Measurements from ENCODE around the gene CCDC34. TPM values are rescaled to one million over a fixed set of nuclear protein-coding genes. Genes with fewer than 3 reads are reported as not detected.

CCDC34 gene
- total RNA-seq, 3 donors from 2014 or later = 5.5 to 6.9 (median 6.3) TPM

DNA sequence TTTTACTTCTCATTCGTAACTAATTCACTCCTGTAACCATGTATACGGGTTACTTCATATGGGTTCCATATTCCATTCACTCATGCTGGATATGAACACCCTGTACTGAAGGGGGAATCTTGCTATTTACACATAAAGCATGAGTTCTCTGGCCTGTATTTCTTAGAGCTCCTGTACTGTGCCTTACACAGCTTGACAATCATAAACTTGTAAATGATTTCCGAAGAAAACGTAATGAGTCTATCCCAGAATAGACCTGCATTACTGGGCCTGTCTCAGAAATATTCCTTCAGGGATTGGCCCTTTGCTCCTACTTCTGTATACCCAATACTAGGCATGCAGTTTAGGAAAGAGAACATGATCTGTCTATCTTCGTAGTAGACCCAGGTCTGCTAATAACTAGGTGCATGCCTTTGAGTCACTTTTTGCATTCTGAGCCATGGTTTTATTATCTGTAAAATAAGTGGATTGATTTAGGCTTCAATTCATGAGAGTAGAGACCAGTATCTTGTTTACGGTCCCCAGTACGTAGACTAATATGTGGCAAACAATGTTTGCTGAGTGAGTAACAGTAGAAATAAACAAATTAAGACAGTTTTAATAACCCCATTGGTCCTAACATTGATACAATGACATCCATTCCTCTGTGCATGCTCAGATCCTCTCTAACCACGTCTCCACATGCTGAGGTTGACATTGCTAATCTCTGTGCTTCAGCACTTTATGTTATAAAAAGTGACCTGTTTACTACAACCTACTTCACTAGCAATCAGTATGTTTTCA, 1.2 kb downstream of the CCDC34 start:
- ATAC-seq (no peak), DNase-seq (no peak)
- H3K9me3 Mint-ChIP-seq = no peaks in the 10 kb centered on the region
- H3K4me3 Mint-ChIP-seq = peak overlapping the region; percentile 91
- peaks cover 24% of the 10 kb centered on the region for H3K4me1 Mint-ChIP-seq (ENCODE audit: low read depth)
- no peaks in the 10 kb centered on the region for H3K27me3 Mint-ChIP-seq (ENCODE audit: low read depth)
- no peaks in the 10 kb centered on the region for H3K36me3 Mint-ChIP-seq (ENCODE audit: insufficient read depth)

DNA sequence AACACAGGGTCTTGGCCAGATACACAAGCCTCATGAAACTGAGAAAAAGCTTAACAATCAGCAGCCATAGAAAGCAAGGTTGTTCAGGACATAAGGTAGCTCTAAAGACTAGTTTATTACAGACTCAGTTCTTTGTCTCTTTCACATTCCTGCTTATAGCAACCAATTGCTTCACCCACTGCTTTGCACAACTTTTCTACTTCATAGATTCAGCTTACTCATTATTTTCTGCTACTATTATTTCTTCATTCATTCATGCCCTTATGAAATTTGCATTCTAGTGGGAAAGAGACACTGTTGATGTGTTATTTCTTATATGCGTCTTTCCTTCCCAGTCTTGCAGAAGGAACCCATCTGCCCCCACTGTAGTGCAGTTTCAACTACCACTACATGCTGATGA, 4.7 kb downstream of the CCDC34 start:
- H3K36me3 Mint-ChIP-seq (ENCODE audit: insufficient read depth) = no peaks in the 10 kb centered on the region
- ATAC-seq (no peak), DNase-seq (no peak)
- H3K4me1 Mint-ChIP-seq (ENCODE audit: low read depth) = peaks cover 17% of the 10 kb centered on the region
- H3K9me3 Mint-ChIP-seq = no peaks in the 10 kb centered on the region
- H3K4me3 Mint-ChIP-seq = no peak overlapping the region
- H3K27me3 Mint-ChIP-seq (ENCODE audit: low read depth) = no peaks in the 10 kb centered on the region

DNA sequence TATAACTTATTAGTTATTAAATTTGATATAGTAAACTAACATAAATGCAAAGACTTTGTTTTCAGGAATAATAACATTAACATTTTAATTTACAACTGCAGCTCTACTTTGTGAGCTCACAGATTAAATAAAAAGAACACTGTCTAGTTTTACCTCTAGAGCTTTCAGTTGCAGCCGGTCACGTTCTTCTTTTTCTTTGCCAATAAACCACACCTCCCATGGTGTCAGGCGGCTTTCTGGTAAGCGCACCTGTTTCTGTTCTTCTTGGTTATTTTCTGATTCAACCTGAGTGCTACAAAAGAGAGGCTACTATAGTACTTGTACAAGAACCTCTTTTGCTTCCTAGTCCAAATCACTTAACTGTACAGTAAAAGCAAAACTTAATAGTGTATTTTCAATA, 5.8 kb downstream of the CCDC34 start:
- Mint-ChIP-seq H3K27me3 (ENCODE audit: low read depth) (no peaks in the 10 kb centered on the region), H3K4me1 (ENCODE audit: low read depth) (peaks cover 8% of the 10 kb centered on the region)

DNA sequence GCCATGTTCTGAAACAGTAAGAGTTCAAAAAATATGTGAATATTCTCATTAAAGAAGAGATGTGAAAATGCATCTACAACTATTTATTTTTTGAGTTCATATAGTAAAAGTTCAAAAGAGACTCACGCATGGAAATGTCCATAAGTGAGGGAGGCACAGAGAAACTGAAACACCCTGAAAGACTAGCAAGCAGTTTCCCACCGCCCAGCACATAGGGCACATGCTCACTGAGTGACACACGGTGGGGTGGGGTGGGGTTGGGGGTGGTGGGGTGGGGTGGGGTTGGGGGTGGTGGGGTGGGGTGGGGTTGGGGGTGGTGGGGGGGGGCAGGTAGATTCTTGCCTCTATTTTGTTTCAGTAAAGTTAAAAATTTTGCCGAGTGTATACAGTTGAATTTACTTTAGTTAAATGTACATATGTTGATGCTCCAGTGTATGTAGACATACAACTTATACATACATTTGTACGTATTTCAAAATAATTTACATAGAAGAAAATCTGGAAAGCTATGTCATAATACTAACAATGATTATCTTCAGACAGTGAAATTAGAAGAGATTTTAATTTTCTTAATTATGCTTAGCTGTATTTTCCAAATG, 6.3 kb downstream of the CCDC34 start:
- DNase-seq = no peak
- Mint-ChIP-seq H3K4me1 (ENCODE audit: low read depth) (peaks cover 3% of the 10 kb centered on the region), H3K27me3 (ENCODE audit: low read depth) (no peaks in the 10 kb centered on the region), H3K36me3 (ENCODE audit: insufficient read depth) (no peaks in the 10 kb centered on the region), H3K4me3 (no peak overlapping the region), H3K9me3 (no peaks in the 10 kb centered on the region)
- ATAC-seq = no peak

More for the DNA sequence above, 5.8 kb downstream of the CCDC34 start:
- Mint-ChIP-seq H3K9me3 (no peaks in the 10 kb centered on the region), H3K36me3 (ENCODE audit: insufficient read depth) (no peaks in the 10 kb centered on the region), H3K4me3 (no peak overlapping the region)
- DNase-seq (no peak), ATAC-seq (no peak)

DNA sequence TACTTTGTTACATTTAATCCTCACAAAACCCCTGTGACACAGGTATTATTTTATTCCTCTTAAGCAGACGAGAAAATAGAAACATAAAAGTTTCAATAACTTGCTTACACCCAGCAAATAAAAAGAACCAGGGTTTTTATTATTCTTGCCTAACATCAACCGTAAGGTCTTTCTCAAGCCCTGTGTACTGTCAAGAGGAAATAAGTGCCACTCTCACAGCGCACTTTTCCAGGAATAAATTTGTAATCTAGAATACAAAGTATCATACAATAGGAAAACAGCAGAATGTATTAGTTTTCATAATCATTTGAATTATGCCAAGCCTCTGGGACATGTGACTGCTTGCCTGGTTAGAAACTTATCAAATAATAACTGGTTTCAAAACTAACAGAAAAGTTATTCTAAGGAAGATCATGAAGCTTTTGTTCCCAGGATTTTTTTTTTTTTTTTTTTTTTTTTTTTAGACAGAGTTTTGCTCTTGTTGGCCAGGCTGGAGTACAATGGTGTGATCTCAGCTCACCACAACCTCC, 7.4 kb downstream of the CCDC34 start:
- DNase-seq (no peak), ATAC-seq (no peak)
- Mint-ChIP-seq H3K27me3 (ENCODE audit: low read depth) (no peaks in the 10 kb centered on the region), H3K4me1 (ENCODE audit: low read depth) (no peaks in the 10 kb centered on the region), H3K4me3 (no peak overlapping the region), H3K9me3 (no peaks in the 10 kb centered on the region), H3K36me3 (ENCODE audit: insufficient read depth) (no peaks in the 10 kb centered on the region)

DNA sequence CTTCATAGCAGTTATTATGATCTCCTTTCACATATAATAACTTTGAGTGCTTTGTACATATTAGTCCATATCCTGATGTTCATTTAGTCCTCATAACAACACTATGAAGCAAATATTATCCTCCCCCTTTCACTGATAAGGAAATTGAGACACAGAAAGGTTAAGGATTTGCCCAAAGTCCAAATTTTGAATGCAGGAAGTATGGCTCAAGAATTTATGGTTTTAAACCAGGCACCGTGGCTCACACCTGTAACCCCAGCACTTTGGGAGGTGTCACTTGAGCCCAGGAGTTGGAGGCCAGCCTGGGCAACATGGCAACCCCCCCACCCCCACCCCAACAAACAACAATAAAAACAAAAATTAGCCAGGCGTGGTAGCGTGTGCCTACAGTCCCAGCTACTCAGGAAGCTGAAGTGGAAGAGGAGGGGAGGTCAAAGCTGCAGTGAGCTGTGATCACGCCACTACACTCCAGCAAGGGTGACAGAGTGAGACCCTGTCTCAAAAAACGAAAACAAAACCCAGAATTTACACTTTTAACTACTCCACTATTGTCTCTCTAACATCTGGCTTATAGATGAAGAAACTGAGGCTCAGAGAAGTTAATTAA, 8.6 kb downstream of the CCDC34 start:
- no peaks in the 10 kb centered on the region for H3K9me3 Mint-ChIP-seq
- no peaks in the 10 kb centered on the region for H3K27me3 Mint-ChIP-seq (ENCODE audit: low read depth)
- H3K36me3 Mint-ChIP-seq (ENCODE audit: insufficient read depth) = peaks cover 5% of the 10 kb centered on the region
- no peak for DNase-seq
- H3K4me3 Mint-ChIP-seq = no peak overlapping the region
- no peaks in the 10 kb centered on the region for H3K4me1 Mint-ChIP-seq (ENCODE audit: low read depth)
- ATAC-seq = no peak

DNA sequence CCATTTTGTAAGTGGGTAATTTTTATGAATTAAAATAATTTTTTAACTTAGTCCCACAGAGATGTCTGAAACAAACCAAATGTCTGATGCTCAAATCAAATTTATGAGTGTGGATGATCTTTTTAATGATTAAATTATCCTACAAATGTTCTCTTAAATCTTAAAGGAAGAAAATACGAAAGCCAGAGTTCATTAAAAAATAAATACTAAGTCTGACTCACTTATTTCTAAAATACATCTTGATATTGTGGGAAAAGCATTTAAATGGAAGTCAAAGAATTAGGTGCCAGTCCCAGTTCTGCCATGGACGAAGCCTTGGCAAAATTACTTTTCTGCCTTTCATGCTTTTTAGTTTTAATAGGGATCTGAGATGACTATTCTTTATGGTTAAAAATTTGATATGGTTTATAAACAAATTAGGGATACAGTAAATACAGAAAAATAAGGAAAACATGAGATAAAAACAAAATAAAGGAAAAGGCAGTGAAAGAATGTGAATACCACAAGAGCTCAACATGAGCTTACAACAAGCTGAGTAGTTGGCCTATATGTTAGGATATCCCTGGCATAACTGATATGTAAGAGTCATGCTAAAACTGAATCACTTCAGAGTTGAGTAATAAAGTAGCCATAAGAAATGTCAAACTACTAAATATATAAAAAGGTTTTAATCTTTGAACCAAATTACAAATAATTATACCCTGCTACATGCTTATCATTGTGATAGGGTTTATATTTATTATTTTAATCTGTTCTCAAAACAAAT, 9.2 kb downstream of the CCDC34 start:
- Mint-ChIP-seq H3K9me3 (no peaks in the 10 kb centered on the region), H3K4me3 (no peak overlapping the region), H3K27me3 (ENCODE audit: low read depth) (no peaks in the 10 kb centered on the region), H3K36me3 (ENCODE audit: insufficient read depth) (peaks cover 5% of the 10 kb centered on the region), H3K4me1 (ENCODE audit: low read depth) (no peaks in the 10 kb centered on the region)
- DNase-seq (no peak), ATAC-seq (no peak)

DNA sequence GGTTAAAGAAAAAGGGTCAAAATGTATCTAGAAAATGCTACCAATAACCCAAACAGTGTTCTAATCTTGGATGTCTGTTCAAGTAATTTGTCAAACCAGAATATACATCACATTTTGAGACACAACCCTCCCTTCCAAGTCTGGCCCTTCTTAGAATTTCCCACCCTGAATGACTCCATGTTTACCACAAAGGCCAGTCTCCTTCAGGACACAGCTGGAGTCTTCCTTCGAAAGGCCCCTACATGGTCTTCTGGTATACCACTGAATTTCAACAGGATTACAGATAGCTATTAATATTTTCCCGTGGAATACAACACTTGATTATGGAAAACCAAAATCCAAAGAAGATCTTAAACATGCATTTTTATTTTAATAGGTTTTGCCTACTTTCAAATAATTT, 10.2 kb downstream of the CCDC34 start:
- Mint-ChIP-seq H3K9me3 (no peaks in the 10 kb centered on the region), H3K4me1 (ENCODE audit: low read depth) (no peaks in the 10 kb centered on the region), H3K4me3 (no peak overlapping the region), H3K27me3 (ENCODE audit: low read depth) (no peaks in the 10 kb centered on the region), H3K36me3 (ENCODE audit: insufficient read depth) (peaks cover 9% of the 10 kb centered on the region)
- ATAC-seq = no peak
- DNase-seq = no peak

DNA sequence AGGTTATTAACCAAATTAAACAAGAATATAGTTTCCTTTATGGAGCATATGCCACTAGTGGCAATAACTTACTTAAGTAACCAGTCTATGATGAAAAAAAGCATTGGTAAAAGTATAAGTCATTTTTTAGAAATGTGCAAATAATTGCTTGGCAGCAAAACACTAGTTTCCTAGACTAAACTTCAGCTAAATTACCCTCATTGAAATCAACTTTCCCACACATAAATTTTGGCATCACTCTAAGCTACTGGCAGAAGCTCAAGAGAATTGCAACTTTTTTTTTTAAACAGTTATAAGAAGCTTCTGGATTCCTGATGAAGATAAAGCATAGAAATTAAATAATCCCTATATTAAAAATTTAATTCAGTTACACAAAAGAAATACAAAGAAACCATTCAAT, 12.5 kb downstream of the CCDC34 start:
- Mint-ChIP-seq H3K27me3 (ENCODE audit: low read depth) (no peaks in the 10 kb centered on the region), H3K36me3 (ENCODE audit: insufficient read depth) (peaks cover 15% of the 10 kb centered on the region), H3K9me3 (no peaks in the 10 kb centered on the region), H3K4me1 (ENCODE audit: low read depth) (no peaks in the 10 kb centered on the region), H3K4me3 (no peak overlapping the region)
- ATAC-seq = no peak
- no peak for DNase-seq

DNA sequence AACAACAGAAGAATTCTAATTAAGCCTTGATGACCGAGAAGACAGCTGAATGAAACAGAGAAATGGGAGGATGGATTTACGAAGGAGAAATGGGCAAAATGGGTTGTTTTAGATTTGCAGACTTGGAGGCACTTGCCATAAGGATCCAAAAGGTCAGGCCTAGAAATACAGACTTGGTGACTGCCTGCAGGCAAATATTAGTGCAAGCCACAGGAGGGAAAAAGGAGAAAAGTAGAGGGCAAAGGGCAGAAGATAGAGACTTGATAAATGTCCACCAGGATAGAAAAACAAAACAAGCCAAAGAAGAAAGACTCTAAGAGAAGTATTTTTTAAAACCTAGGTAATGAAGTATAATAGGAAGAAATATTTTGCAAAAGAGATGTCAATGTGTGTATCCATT, 13.1 kb downstream of the CCDC34 start:
- Mint-ChIP-seq H3K9me3 (no peaks in the 10 kb centered on the region), H3K27me3 (ENCODE audit: low read depth) (no peaks in the 10 kb centered on the region), H3K36me3 (ENCODE audit: insufficient read depth) (peaks cover 15% of the 10 kb centered on the region), H3K4me3 (no peak overlapping the region), H3K4me1 (ENCODE audit: low read depth) (no peaks in the 10 kb centered on the region)
- no peak for ATAC-seq
- no peak for DNase-seq

DNA sequence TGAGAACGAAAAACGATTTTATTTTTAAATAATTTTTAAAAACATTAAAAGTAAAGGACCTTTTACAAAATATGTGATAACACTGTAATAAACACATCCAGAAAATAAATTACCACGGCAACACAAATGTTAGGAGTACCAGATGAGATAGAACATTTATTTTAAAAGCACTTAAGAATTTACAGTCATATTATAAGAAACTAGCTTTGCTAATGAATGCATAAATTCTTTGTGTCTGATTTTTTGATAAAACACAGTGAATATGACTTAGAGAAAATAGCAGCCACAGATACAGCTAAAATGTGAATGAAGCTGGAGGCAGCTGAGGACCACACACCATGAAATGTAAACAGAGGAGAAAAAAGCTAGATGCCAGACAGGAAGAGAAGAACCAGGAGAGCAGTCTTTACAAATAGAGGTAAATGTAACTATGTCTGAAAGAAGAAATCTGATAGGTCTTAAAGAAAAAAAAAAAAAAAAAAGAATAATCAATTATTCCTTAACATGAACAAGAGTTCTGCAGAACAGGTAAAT, 14.6 kb downstream of the CCDC34 start:
- H3K27me3 Mint-ChIP-seq (ENCODE audit: low read depth) = no peaks in the 10 kb centered on the region

DNA sequence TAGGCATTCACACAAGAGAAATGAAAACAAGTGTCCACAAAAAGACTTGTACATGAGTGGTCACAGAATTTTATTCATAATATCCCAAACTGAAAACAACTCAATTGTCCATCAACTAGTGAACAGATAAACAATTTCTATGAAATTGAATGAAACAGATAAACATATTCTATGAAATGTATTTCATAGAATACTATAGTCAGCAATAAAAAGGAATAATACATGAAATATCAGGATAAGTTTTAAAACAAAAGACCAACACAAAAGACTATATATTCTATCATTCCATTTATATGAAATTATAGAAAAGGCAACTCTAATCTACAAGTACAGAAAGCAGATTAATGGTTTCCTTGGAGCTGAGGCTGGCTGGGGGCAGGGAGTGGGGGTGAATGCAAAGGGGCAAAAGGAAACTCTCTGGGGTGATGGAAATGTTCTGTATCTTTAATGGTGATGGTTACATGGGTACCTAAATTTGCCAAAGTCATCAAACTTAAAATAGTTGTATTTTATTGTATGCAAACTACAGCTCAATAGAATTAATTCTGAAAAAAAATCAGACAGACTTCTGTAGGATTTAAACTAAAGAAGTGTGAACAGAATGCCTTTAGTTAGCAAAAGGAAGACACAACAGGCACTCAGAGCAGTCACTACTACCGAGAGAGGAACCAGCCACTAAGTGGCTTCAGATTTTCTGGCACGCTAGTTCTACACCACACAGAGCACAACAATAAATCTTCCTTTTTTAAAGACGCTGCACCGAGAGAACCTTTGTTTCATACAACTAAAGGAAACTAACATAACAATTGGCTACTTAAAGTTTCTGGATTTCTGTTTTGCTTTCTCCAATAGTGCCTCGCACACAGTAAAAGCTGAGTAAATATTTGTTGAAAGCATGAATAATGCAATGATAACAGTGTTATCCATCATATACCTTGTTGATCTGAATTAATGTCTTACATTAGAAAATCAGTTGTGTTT, 15.4 kb downstream of the CCDC34 start:
- no peak overlapping the region for H3K4me3 Mint-ChIP-seq
- H3K36me3 Mint-ChIP-seq (ENCODE audit: insufficient read depth) = peaks cover 15% of the 10 kb centered on the region
- no peaks in the 10 kb centered on the region for H3K9me3 Mint-ChIP-seq
- no peaks in the 10 kb centered on the region for H3K4me1 Mint-ChIP-seq (ENCODE audit: low read depth)
- ATAC-seq (no peak), DNase-seq (no peak)
- H3K27me3 Mint-ChIP-seq (ENCODE audit: low read depth) = no peaks in the 10 kb centered on the region

More for the DNA sequence above, 14.6 kb downstream of the CCDC34 start:
- no peak for ATAC-seq
- Mint-ChIP-seq H3K4me3 (no peak overlapping the region), H3K36me3 (ENCODE audit: insufficient read depth) (peaks cover 15% of the 10 kb centered on the region), H3K9me3 (no peaks in the 10 kb centered on the region), H3K4me1 (ENCODE audit: low read depth) (no peaks in the 10 kb centered on the region)
- DNase-seq = no peak

DNA sequence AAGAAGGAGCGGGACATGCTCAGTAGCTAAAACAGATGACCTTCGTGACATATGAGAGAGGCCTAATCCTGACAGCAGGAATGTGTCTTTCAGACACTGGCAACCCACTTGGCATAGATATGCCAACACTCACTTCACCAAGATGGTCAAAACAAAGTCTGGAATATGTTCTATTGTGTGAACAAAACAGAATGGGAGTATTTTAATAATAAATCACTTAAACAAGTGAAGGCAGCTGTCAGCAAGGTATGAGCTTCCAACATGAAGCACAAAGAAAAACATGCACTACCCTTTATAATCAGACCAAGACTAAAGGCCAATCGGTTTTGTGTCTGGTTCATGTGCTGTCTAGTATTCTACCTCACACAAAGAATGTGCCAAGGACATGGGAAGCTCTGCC, 23.1 kb downstream of the CCDC34 start:
- DNase-seq (no peak), ATAC-seq (no peak)
- peaks cover 1% of the 10 kb centered on the region for H3K36me3 Mint-ChIP-seq (ENCODE audit: insufficient read depth)
- H3K27me3 Mint-ChIP-seq (ENCODE audit: low read depth) = no peaks in the 10 kb centered on the region
- no peaks in the 10 kb centered on the region for H3K4me1 Mint-ChIP-seq (ENCODE audit: low read depth)
- H3K9me3 Mint-ChIP-seq = no peaks in the 10 kb centered on the region
- no peak overlapping the region for H3K4me3 Mint-ChIP-seq

Measured in activated T-cell treated with anti-CD3 and anti-CD28 coated beads, Interleukin-2, amount 50 U/mL, for 4 hours (primary cell).